HG03060 (cell line): Measurements from ENCODE around the gene DYRK1A.

Experiments used
- ATAC-seq: cut with Tn5 transposase; IDR thresholded peaks from one replicate; pipeline ENCODE4 v1.9.1; 2021; ENCODE audit warnings: low read depth, moderate number of reproducible peaks; ENCODE audit not compliant: unreplicated experiment

Gene DYRK1A

DNA sequence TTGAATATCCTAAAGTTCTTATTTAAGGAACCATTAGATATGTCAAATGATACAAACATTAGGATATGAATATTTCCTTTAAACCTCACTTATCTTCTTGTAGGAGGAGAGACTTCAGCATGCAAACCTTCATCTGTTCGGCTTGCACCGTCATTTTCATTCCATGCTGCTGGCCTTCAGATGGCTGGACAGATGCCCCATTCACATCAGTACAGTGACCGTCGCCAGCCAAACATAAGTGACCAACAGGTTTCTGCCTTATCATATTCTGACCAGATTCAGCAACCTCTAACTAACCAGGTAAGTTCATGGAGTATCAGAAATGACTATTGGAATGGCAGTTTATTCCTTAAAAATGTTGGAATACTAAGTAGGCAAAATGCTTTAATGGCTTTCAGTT, 106.0 kb downstream of the DYRK1A start:
- ATAC-seq: no peak

DNA sequence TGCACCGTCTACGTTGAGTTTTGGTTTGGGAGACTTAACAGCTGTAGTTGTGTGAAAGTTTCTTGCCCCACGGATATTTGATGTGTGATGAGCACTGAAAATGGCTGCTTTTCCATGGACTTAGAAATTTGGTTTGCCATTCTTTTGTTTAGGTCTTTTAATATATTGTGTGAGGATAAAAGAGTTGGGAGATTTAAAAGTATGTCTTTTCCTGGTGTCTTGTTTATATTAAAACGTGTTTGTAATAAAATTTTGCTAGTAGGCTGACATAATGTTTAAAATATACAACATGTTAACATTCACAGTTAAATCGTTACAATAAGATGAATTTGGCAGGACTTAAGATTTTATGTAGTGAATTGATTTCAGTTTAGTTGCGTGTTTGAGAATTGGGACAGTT, 106.9 kb downstream of the DYRK1A start:
- ATAC-seq: no peak

DNA sequence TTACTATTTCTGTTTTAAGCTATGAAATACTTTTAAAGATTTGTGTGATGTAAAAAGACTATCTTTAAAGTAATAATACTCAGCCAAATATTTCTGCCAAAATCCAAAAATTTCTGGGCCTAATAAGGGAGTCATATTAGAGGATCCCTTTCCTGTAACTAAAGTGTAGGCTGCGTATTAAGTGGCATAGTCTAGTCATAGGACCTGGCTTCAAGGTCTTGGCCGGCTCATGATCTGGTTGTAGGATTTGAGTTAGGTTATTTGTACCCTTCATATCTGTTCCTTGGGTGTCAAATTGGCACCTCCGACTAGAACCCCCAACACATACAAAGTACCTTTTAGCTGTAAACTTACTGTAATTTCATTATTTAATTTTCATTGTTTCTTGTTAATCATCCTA, 107.8 kb downstream of the DYRK1A start:
- no peak for ATAC-seq

DNA sequence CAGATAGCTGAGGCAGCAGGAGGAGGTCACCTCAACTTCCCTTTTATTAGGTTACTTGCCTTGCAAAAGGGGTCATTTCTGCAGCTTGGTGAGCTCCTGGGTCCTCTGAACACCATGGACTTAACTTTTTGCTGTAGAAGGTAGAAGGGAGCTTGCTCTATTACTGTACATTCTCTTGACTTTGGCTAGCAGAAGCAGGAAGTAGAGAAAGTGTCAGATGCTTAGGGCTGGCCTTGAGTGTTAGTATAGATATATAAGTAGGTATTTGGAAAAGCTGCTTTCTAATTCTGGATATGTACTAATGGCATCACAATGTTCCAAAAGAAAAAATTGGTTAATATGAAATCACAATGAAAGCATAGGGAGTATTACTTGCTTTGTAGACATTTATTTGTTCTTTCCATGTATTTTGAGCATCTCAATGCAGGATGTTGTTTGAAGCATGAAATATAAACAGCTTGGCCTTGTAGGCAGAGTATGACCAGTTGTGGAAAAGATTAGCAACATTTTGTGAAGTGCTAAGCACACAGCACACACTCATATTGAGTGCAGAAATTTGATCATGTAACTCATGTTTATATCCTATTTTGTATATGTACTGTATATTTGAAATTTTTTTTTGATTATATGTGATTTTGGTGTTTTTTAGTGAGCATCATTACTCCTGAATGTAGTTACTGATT, 108.8 kb downstream of the DYRK1A start:
- no peak for ATAC-seq

DNA sequence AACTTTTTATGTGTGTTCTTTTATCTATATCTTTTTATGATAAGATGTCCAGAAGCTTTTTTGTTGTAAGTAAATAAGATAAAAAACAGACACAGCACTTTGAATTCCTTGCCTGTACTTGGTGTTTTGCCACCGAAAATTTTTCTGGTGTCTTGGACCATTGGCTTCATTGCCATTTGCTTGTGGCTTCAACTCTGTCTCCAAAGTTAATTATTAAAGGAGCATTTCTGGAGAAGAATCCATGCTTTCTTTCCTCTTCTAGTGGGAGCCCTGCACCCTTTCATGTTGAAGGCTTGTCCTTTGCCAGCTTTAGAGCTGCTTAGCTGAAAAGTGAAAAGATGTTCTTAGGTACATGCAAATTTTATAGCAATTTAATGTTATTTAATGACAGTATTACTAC, 112.2 kb downstream of the DYRK1A start:
- ATAC-seq: no peak

DNA sequence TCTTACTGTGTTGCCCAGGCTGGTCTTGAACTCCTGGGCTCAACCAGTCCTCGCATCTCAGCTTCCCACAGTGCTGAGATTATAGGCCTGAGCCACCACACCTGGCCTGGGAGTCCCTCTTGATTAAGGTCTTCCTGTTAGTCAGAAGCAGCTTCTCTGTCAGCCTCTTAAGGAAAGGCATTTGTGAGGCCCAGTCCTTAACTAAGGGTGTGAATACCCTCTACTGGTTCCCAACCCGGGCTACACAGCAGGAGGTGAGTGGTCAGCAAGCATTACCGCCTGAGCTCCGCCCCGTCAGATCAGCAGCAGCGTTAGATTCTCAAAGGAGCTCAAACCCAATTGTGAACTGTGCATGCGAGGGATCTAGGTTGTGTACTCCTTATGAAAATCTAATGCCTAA, 117.2 kb downstream of the DYRK1A start:
- ATAC-seq: no peak

DNA sequence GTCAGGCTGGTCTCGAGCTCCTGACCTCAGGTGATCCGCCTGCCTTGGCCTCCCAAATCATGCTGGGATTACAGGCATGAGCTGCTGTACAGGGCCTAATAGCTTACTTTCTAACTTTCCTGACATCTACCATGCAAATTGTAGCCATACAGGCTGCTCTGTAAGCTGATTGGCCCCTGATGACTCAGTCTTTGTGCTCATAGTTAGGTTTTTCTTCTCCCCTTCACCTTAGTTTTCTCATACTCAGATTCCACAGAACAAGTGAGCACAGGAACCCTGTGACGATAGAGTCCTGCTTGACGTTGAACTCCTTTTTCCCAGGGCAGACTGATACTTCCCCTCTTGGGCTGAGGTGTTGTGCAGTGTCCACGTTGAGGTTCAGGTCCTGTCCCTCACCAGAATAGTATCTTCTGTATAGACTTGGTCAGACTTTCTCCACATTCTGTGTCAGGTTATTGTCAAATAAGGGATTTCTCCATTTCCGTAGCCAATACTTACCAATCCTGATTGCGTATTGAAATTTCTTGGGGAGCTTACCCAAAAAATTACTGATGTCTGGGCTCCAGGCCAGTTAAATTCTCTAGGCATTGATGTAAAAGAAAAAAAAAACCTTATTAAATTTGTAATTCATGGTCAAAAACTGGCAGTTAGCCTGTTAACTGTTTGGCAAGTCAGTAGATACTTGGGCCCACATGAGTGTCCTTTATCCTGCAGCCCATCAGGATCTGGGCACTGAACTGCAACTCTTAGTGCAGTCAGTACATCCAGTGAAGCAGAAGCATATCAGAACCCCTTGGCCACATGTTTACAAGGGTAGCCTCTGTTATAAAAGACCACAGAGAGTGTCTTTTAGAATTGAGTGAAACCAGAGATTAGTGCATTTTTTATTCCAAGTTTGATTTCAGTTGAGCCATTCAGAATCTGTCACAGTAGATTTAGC, 118.2 kb downstream of the DYRK1A start:
- no peak for ATAC-seq

DNA sequence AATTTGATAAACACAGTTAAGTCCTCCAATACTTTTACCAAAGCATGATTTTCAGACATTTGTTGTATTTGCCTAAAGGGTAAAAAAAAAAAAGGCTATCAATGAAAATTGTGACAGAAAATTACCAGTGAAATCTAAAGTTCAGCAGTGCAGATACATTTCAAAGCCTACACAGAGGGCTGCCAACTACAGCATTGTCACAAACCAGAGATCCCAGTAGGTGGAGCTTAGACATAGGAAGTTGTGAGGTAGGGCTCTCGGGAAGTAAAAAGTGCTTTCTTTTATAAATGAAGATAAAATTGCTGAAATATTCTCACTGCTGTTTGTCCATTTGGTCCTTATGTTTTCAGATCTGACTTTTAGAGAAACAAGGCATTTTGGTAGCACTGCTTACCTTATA, 123.0 kb downstream of the DYRK1A start:
- ATAC-seq: no peak

DNA sequence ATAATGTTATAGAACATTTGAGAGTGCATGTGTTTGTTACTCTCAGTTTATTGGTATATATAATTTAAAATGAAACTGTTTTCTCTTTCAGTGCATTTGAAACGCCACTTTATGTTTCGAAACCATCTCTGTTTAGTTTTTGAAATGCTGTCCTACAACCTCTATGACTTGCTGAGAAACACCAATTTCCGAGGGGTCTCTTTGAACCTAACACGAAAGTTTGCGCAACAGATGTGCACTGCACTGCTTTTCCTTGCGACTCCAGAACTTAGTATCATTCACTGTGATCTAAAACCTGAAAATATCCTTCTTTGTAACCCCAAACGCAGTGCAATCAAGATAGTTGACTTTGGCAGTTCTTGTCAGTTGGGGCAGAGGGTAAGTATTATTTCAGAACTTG, 123.5 kb downstream of the DYRK1A start:
- no peak for ATAC-seq

DNA sequence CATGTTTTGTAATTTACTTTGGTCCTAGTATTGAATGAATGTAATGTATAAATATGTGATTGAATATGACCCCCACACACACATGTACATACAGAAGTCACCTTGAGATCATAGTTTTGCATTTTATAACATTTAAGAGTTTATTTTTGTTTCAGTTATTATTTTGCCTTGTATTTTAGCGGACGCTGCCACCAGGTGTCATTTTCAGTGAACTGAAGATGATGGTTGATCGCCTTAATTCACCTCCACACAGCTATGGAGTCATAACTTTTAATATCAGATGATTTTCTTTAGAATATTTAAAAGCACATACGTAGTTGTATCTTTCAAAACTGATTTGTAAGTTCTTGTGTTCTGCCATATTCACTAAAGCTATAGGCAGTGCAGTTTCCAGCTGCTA, 130.4 kb downstream of the DYRK1A start:
- ATAC-seq: no peak

DNA sequence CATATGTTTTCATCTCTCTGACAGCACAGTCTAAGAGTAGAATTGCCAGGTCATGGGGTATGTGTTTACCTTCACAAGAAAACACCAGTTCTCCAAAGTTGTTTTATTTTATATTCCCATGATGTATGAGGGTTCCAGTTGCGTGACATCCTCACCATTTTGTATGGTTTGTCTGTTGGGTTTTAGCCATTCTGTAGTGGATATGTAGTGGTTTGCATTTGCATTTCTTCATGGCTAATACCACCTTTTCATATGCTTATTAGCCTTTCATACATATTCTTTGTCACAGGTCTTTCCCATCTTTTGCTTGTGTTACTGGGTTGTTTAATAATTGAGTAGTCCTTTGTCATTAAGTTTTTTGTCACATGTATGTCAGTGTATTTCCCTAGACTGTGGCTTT, 132.1 kb downstream of the DYRK1A start:
- ATAC-seq: no peak

DNA sequence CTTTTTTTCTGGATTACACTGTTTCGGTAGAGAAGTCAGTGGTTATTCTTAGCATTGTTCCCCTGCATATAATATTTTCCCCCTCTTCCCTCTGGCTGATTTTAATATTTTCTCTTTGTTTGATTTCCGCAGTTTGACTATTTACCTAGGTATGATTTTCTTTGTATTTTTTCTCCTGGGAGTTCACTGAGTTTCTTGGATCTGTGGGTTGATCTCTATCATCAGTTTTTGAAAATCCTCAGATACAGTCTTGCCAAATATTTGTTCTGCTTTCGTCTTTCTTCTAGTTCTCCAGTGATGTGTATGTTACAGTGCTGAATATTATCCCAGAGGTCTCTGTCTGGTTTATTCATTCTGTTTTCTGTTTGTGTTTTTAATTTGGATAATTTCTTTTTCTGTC, 136.4 kb downstream of the DYRK1A start:
- ATAC-seq: no peak

DNA sequence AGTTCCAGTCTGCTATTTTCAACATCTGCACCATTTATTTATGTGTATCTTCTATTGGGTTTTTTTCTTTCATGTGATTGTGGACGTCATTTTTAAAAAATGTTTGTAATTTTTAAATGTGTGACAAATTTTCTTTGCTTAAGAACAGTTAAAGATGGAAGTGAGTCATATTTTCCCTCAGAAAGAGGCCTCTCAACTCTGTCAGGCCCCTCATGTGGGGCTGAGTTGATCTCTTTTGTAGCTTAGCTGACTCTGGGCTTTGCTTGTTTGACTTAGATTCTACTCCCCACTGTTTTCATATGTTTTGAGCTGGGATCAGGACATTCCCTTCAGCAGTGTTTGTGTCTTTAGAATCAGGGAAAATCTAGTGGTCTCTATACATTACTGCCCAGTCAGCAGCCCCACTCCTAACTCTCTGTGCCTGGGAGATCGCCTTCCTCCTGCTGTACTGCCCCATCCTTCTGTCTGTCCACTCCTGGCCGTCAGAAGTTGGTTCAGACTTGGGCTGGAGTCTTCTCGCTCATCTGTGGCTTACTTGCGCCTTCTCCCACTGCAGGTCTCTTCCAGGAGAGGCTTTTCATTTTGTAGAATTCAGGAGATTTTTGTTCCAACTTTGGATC, 137.4 kb downstream of the DYRK1A start:
- no peak for ATAC-seq

DNA sequence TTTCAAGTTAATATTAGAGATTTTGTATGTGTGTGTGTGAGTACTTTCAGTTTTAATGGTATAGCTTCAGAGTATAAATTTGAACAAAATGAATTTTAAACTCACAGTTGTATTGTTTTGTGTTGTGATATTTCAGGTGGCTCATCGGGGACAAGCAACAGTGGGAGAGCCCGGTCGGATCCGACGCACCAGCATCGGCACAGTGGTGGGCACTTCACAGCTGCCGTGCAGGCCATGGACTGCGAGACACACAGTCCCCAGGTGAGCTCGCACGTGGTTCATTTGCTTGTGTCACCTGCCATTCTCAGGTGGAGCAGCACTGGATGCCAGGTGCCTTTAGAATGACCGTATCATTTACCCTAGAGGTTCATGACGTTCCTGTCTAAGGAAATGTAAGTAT, 139.4 kb downstream of the DYRK1A start:
- no peak for ATAC-seq

DNA sequence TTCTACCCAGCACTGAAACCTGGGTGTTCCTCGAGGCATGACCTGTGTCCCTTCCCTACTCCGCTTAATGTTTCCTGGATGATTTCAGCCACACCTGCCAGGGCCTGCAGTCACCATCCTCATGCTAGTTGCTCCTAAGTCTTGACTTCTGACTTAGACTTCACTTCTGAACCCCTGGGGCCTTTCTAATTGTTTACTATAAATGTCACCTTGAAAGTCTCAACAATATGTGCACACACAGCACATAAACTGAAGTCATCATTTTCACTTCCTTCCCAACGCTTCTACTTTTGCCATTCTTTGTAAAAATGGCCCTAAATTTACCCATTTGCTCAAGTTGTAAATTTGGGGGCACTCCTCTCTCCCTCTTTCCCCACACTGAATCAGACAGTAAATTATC, 141.1 kb downstream of the DYRK1A start:
- ATAC-seq: no peak

DNA sequence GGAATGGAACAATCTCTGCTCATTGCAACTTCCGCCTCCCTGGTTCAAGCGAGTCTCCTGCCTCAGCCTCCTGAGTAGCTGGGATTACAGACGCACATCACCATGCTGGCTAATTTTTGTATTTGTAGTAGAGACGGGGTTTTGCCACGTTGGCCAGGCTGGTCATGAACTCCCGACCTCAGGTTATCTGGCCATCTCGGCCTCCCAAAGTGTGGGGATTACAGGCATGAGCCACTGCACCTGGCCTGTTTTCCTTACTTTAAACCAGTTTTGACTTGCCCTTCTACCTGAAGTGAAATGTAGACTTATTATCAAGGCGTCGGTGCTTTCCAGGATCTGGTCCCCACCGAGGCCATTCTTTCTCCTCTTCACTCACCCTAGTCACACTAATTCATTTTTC, 141.8 kb downstream of the DYRK1A start:
- ATAC-seq: no peak

DNA sequence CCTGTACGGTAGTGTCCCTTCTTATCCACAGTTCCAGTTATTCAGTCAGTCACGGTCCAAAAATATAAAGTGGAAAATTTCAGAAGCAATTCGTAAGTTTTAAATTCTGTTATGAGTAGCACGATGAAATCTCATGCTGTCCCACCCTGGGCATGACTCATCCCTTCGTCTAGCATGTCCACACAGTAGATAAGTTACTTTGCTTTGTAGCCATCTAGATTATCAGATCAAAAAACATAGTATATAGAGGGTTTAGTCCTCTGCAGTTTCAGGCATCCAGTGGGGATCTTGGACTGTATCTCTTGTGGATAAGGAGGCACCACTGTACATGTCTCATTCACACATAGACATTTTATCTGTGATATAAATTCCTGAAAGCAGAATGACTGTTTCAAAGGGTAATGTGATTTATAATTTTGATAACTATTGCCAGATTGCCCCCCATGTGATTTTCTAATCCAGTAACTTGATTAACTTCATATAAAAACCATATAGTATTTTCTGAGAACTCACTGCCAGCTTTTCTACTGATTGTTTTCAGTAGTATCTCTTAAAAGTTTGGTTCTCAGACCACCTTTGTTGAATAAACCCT, 143.3 kb downstream of the DYRK1A start:
- ATAC-seq: no peak

DNA sequence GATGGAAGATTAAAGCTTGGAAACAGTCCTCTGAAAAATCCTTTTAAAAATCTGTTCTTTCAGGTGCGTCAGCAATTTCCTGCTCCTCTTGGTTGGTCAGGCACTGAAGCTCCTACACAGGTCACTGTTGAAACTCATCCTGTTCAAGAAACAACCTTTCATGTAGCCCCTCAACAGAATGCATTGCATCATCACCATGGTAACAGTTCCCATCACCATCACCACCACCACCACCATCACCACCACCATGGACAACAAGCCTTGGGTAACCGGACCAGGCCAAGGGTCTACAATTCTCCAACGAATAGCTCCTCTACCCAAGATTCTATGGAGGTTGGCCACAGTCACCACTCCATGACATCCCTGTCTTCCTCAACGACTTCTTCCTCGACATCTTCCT, 145.3 kb downstream of the DYRK1A start:
- no peak for ATAC-seq

DNA sequence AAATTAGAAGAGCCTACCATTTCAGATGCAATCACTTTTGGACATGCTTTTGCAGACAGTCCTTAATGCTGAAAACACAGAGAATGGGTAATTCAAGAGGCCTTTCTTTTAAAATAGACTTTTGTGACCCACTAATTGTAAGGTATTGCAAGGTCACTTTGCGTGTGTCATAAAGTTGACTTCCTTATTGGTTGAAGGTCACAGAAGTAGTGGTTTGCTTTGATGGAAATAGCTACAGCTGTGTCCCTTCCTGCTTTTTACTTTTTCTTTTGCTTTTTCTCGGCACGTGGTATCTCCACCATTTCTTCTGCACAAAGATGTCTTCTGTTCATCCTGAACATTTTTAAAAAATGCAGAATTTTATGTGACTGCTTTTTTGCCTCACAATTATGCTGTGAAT, 146.8 kb downstream of the DYRK1A start:
- no peak for ATAC-seq

DNA sequence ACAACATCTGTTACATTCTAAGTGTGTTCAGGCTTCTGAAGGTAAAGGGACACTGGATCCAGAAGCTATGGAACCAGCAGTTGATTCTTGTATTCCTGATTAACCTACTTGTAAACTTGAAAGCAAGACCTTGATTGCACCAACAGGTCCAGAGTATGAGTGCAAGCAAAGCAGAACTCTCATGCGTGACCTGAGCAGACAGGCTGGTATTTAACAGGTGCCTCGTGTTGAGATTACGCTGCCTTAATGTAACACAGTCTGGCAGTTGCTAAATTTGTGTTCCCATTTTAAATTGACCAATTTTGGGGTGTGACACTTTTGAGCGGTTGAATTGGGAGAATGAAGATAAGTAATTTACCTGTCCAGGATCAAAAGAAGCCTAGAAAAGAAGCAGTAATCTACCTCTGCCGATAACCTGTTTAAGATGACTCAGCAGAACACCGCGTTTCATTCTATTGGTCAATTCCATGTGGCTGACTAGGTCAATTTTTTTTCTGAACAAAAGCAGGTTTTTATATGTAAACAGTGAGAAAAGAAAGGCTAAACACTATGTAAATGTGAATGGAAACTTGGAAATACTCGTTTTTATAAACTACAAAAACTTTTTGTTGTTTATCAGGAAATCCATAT, 147.6 kb downstream of the DYRK1A start:
- no peak for ATAC-seq

DNA sequence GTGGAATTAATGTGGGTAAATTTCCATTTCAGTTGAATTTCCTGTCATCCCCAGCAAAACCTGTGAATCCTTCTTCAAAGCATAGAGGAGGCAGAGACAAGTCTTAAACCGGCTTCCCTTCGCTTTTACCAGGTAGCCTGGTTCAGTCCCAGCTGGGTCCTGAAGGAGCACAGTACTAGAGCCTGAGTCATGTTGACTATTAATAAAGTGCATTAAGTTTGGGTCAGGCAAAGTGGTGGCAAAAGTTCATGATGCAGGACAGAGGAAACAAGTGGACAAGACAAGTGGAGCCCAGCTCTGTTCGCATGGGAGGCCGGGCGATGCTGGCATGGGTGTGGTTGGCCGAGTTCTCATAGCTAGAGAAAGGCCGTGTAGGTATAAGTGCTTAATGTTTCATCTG, 150.4 kb downstream of the DYRK1A start:
- no peak for ATAC-seq
